ENCODE results near the gene ZMYND11. TPM values are rescaled to one million over a fixed set of nuclear protein-coding genes. Genes with fewer than 3 reads are reported as not detected.
A peak's percentile ranks its signal among the peaks of the same experiment; 100 is the strongest.
"Not testable (repeated sequence)": the region's sequence is repeated elsewhere in the genome, so short reads cannot be mapped to it uniquely, and the experiment has no call there.

The ZMYND11 gene
- total RNA-seq, 1 experiment from 2014 or later: 64.1 TPM

DNA sequence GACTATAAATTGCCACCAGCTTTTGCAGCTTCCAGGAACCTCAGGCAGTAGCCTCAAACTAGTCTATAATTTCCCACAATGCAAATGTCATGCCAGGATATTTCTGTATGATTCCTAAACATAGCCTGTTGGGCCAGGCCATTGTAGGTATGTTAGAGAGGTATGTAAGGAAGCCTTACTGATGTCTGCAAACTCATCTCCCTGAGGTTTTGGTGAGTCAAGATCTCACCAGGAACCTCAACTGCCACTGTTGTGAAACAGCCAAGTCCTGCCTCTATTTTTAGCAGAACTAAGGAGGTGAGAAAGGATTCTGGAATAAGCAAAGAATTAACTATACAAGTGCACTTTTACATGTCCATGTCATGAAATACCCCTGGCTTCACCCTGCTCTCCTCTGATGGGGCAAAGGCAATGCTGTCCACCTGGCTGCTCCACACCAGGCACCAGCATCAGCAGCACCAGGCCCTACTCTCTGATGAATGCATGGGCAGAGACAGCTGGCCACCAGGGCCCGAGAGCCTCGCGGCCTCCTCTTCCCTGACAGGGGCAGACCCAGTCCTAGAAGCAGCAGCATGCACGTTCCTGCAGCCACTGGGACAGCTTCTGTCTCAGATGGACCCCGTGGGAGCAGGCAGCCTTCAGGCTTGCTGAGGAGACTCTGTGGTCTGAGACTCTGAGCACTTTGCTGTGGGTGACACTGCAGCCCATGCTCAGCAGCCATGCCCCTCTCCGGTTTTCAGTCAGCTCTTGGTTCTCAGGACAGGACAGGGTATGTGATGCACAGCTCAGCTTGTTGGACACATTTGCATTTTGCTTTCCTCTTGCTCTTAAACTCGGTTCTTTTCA is 147.3 kb downstream of the ZMYND11 start:
- peak; percentile 46 for DNase-seq (ENCODE audit: low read depth)

DNA sequence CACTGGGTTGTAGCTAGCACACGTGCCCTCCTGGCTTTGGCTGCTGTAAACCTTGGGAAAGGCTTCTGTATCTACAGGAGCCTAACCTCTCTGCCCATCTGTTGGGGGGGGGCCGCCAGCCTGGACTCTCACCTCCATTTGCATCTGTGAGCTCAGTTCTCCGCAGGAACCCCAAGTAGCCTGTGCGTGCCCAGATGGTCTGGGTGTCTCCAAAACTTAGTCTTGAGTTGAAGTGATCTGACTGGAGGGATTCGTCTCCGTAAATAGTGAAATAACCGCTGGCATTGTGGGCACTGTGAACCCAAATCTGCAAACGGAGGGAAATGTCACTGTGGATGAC is 147.9 kb downstream of the ZMYND11 start:
- DNase-seq (ENCODE audit: low read depth): no peak

DNA sequence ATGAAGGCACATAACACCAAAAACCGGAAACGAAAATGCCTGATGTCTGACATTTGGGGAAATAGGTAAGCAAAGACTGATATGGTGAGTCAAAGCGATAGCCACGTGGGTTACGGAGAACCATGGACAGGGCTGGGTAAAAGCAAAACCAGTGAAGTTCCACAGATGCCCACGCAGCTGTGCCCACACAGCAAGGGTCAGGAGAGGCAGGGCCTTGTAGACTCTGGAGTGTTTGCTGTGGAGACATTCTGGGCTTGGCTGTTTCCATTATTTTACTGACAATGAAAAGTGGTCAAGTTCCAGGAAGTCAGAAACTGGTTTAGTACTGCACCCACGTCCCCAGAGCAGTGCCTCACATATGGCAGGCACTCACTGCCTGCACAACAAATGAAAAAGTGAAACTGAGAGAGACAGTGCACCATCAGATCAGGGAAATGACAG is 148.7 kb downstream of the ZMYND11 start:
- DNase-seq (ENCODE audit: low read depth): no peak

DNA sequence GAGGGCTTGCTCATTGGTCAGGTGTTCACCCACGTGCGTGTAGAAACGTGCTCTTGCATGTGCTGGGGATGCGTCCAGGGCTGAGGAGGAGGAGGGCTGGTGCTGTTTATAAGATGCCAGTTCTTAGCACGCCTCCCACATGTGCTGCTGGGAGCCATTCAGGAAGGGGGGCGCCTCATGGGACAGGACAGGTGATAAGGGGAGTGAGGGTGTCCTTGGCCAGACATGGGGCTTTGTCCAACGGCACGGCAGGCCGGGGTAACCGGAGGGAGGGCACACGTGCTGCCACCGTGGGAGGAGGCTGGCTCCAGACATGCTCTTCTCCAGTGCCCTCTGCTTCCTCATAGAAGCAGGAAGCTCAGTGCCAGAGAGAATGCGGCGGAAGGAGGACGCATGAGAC is 150.0 kb downstream of the ZMYND11 start:
- DNase-seq (ENCODE audit: low read depth): no peak

DNA sequence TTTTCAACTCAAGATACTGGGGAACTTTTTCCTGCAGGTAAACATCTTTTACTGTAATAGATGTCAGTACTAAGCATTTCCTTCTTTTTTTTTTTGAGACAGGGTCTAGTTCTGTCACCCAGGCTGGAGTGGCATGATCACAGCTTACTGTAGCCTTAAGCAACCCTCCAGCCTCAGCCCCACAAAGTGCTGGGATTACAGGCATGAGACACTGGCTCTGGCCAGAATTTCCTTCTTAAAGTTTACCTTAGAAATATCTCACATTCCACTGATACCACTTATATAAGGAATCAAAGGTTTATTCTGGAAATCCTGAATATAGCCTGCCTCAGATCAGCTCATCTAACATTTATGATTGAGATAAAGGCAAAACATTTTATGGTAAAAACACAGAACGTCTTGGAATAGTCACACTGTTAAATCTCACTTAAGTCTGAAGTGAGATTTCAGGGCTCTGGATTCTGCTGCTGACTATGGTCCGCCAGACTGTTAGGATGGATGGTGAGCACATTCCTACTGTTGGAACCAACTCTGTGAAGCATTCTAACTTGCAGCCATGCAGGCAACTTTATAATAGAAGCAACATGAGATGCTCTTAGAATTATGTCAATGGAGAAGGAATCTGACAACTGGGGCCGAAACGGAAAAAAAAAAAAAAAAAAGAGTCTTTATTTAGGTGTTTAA is 151.9 kb downstream of the ZMYND11 start:
- no peak for DNase-seq (ENCODE audit: low read depth)

DNA sequence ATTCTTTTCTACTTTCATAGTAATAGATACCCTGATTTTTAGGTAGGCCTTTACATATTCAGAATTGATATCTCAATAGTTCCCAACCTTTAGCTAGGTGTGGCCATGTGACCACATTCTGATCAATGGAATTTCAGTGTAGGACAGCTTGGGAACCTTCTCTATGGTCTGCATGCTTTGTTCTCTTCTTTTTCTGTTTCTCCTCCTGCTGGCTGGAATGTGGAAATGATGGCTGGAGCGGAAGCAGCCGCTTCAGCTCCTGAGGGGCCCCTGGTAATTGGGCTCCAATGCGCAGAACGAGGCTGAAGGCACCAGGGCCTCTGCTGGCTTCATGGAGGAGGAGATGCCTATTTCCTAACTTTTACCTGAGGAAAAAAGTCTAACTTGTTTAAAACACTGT is 152.6 kb downstream of the ZMYND11 start:
- DNase-seq (ENCODE audit: low read depth): no peak

DNA sequence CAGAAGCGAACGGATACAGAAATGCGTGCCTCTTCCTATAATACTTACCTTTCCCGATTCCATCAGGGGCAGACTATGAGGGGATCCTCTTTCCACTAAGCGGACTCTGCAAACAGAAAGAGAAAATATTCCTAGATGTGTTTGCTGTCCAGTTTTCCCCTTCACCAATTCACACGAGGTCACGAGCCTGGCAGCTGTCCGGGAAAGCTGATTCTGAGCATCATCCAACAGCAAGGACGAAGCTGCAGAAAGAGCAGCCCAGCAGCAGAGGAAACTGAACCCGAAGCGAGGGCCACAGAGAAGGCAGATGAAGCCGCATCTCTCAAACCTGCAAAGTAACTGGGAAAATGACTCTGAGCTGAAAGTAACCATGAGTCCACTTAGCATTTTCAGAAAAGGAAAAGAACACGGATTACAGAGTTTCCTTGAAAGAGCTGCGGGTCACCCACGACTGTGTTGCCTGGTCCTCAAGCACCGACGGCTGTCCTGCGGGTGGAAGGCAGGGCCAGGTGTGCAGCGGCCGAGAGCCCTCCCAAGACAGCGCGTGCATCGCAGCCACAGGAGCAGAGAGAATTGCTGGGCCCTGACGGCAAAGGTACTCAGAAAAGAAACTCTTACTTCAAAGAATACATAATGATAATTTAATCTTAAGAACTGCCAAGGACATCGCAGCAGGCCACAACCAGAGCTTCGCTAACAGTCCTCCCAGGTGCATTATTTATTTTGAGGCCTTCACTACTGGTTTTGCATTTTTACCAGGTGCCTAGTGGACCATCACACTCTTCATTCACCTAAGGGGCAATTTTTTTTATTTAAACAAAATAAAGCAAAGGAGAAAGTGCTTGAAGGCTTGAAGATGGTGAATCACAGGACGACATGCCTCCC is 153.3 kb downstream of the ZMYND11 start:
- DNase-seq (ENCODE audit: low read depth): no peak

DNA sequence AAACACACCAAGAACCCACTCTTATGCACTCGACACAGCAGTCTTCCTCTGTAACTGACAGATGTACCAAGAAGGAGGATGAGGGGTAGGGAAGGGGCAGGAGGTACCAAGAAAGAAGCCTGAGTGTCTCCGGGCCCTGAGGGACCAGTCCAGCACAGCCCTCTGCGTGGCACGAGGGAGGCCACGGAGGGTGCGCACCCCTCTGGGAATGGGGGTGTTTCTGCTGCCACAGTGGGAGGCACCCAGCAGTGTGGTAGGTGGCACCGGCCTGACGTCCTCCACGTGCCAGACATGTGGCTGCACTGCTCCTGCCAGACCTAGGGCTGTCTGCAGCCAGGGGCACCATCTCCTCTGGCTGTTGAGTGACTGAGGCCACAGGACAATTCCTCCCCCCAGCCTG is 154.3 kb downstream of the ZMYND11 start:
- DNase-seq (ENCODE audit: low read depth): no peak

DNA sequence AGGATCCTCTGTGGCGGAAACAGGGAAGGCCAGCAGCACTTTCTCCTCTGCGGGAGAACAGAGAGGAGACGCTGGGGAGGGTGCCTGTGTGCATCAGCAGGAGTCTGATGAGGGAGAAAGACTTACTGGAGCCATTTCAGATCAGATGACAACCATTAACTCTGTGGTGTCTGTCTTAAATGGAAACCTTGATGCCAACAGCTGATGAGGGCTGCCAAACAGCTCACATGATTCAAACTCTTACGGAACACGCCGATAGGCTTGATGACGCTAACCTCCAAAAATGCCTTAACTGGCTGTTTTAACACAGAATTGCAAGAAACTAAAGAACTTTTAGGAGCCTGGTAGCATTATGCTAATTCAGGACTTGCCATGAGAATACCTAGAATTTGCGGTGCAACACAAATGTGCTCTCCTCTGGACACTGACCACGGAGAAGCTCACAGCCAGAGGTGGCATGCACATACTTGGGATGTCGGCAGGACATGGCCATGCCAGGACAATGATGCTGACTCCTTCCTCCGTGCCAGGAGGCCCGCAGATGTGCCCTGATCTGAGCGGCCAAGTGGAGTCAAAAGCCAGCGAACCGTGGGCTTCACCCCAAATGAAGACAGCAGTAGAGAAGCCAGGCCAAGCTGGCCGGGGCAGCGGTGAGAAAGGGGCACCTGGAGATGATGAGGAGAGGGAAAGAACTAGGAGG is 154.9 kb downstream of the ZMYND11 start:
- peak; percentile 64 for DNase-seq (ENCODE audit: low read depth)

DNA sequence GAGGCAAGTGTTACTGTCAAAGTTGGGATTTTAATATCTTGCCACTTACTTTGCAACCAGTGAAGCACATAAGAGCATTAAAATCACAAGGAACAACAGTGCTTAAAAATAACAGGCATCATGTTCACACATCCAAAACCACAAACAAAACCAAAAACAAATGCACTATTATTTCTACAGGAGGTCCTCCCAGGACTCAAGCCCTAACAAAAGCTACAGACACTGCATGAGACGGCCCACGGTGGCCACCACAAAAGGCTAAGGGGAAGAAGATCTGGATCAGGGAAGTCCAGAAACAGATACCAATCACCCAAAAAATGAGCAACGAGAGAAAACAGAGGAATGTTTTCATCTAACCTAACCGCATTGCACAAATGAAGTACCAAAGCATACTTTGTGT is 158.4 kb downstream of the ZMYND11 start:
- DNase-seq (ENCODE audit: low read depth): no peak

DNA sequence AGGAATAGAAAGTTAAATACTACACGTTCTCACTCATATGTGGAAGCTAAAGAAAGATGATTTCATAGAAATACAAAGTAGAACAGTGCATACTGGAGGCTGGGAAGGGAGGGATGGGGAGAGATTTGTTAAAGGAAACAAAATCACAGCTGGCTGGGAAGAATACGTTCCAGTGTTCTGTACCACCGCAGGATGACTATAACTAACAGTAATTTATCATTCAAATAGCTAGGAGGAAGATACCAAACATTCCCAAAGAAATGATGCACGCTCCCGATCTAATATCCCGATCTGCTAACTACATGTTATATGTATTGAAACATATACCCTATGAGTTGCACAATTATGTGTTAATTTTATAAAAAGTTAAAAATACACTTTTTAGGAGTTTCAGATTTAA is 162.3 kb downstream of the ZMYND11 start:
- DNase-seq (ENCODE audit: low read depth): peak; percentile 57

DNA sequence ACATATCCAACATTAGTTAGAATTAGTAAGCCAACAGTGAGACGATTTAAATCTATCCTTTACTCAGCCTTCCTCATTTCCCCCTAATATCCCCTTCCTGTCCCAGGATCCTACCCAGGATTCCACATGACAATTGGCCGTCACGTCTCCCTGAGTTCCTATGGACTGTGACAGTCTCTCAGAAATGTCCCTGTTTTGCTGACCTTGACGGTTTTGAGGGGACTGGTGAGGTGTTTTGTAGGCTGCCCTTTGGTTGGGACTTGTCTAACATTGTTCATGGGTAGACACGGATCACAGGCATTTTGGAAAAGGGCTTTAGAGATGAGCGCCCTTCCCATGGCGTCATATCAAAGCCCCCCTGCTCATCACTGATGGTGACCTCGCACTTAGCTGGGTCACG is 162.8 kb downstream of the ZMYND11 start:
- no peak for DNase-seq (ENCODE audit: low read depth)

DNA sequence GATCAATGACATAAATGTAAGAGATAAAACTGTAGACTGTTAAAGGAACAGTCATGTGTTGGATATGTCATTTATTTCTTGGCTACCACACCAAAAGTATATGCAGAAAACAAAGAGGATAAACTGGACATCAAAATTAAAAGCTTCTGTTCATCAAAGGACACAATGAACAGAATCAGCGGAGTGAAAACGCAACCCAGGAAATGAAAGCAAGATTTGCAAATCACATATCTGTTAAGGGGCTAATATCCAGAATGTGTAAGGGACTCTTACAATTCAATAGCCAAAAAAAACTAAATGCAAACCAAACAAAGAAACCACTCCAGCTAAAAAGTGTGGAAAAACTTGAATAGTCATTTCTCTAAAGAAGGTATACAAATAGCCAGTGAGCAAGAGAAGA is 164.3 kb downstream of the ZMYND11 start:
- DNase-seq (ENCODE audit: low read depth): no peak

DNA sequence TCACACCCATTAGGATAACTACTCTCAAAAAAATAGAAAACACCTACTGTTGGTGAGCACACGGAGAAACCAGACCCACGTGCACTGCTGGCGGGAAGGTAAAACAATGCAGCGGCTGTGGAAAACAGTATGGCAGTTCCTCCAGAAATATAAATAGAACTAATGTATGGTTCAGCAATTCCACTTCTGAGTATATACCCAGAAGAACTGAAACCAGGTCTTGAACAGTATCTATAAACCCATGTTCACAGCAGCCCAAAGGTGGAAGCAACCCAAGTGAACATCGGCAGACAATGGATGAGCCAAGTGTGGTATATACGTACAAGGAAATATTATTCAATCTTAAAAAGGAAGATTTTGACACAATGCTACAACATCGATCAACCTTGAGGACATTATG is 164.7 kb downstream of the ZMYND11 start:
- DNase-seq (ENCODE audit: low read depth): no peak

DNA sequence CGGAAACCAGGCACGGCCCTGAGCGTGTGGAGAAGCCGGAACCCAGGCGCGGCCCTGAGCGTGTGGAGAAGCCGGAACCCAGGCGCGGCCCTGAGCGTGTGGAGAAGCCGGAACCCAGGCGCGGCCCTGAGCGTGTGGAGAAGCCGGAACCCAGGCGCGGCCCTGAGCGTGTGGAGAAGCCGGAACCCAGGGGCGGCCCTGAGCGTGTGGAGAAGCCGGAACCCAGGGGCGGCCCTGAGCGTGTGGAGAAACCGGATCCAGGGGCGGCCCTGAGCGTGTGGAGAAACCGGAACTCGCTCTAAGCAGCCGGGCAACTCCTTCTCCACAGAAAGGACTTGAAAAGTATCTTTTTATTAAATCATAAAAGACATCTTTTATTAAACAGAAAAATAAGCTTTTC is 165.3 kb downstream of the ZMYND11 start:
- DNase-seq (ENCODE audit: low read depth): not testable (repeated sequence)

DNA sequence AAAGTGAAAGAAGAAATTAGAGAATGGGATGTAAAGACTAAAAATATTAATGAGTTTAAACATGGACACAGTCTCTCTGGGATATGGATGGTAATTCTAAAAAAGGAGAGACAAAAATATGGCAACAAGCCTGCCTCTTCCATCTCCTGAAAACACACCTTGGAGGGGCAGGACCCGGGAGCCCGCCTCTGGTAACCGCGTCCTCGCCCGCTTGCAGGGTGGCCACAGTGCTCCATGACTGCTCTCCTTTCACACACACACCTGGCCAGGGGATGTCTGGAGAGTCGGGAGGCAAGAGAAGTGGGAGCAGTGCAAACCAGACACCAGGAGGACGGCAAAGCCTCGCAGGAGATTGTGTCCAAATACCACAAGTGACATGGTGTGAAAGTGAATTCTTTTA is 166.3 kb downstream of the ZMYND11 start:
- DNase-seq (ENCODE audit: low read depth): no peak

Other genes starting within 250 kb of the ZMYND11 start
- not detected in 2 replicates for gene TUBB8, start 86.2 kb upstream of the ZMYND11 start, total RNA-seq (2014; rRNA removed)

All from LHCN-M2 (cell line).